ENCODE data around the gene OGFR.

Gene OGFR

GRCh38 chr20:62769346-62770071 lies 35.1 kb upstream of the OGFR start:
- no peak for DNase-seq

GRCh38 chr20:62770111-62770910 lies 34.3 kb upstream of the OGFR start:
- DNase-seq = no peak

- no peak for DNase-seq
Measured at GRCh38 chr20:62770916-62771315, 33.7 kb upstream of the OGFR start.

- no peak for DNase-seq
Measured at GRCh38 chr20:62771396-62772102, 33.1 kb upstream of the OGFR start.

- DNase-seq = no peak
Measured at GRCh38 chr20:62772103-62772611, 32.5 kb upstream of the OGFR start.

GRCh38 chr20:62772619-62772989 lies 32.0 kb upstream of the OGFR start:
- DNase-seq = no peak

GRCh38 chr20:62772990-62773844 lies 31.4 kb upstream of the OGFR start:
- peak in 6 of 58 donors; percentile 10 to 29 (median 20) for DNase-seq

GRCh38 chr20:62773845-62774714 lies 30.6 kb upstream of the OGFR start:
- peak in 25 of 58 donors; percentile 21 to 67 (median 39) for DNase-seq

GRCh38 chr20:62774762-62775161 lies 29.9 kb upstream of the OGFR start:
- DNase-seq = no peak

- DNase-seq = no peak
Measured at GRCh38 chr20:62775206-62775605, 29.4 kb upstream of the OGFR start.

GRCh38 chr20:62776035-62776691 lies 28.5 kb upstream of the OGFR start:
- no peak for DNase-seq

GRCh38 chr20:62776692-62777527 lies 27.7 kb upstream of the OGFR start:
- DNase-seq = no peak

GRCh38 chr20:62777528-62777830 lies 27.2 kb upstream of the OGFR start:
- no peak for DNase-seq

GRCh38 chr20:62778058-62778457 lies 26.6 kb upstream of the OGFR start:
- DNase-seq = no peak

GRCh38 chr20:62778601-62779416 lies 25.8 kb upstream of the OGFR start:
- DNase-seq = no peak

GRCh38 chr20:62779417-62779685 lies 25.3 kb upstream of the OGFR start:
- no peak for DNase-seq

- peak in 4 of 58 donors; percentile 21 to 66 (median 32) for DNase-seq
Measured at GRCh38 chr20:62780204-62780603, 24.4 kb upstream of the OGFR start.

GRCh38 chr20:62780696-62781095 lies 23.9 kb upstream of the OGFR start:
- no peak for DNase-seq
